ENCODE results near the gene SYNGR3. TPM values are rescaled to one million over a fixed set of nuclear protein-coding genes. Genes with fewer than 3 reads are reported as not detected.

Gene SYNGR3
- total RNA-seq, 1 experiment from 2014 or later: 11.9 TPM

GRCh38 chr16:1947369-1947670, 42.5 kb upstream of the SYNGR3 start:
- Histone ChIP-seq H3T11ph (ENCODE audit: low read length) (no peak overlapping the region), H3K79me2 (ENCODE audit: insufficient read depth, low read length) (no peaks in the 10 kb centered on the region), H3K56ac (ENCODE audit: insufficient read length, low read depth, low read length) (no peak overlapping the region), H3K4ac (ENCODE audit: low read depth, low read length) (no peak overlapping the region), H2BK120ac (ENCODE audit: low read depth, low read length, poor library complexity, severe bottlenecking) (no peak overlapping the region), H3K79me1 (ENCODE audit: insufficient read depth, low read depth, low read length, poor library complexity, severe bottlenecking) (no peaks in the 10 kb centered on the region), H3K4me1 (ENCODE audit: insufficient read depth, low read length) (peaks cover 2% of the 10 kb centered on the region; the same call in 1 of the 2 replicates), H4K8ac (replicated peaks; ENCODE audit: insufficient read length, low read depth, low read length) (no peak overlapping the region), H3K23ac (ENCODE audit: insufficient read length, low read depth, low read length) (no peak overlapping the region), H3K27ac (ENCODE audit: insufficient read length, low read depth, low read length) (no peak overlapping the region), H4K5ac (ENCODE audit: insufficient read length, low read depth, low read length) (no peak overlapping the region), H3K23me2 (ENCODE audit: insufficient read length, low read depth, low read length, poor library complexity, severe bottlenecking) (peaks cover 5% of the 10 kb centered on the region), H2BK20ac (ENCODE audit: low read depth, low read length, poor library complexity, severe bottlenecking) (no peak overlapping the region), H3K27me3 (ENCODE audit: insufficient read depth, low read length) (no peaks in the 10 kb centered on the region), H3K9me3 (ENCODE audit: control insufficient read depth, low read depth, low read length) (no peaks in the 10 kb centered on the region), H3K9ac (ENCODE audit: extremely low read depth, insufficient read length, low read length) (no peak overlapping the region), H4K91ac (ENCODE audit: insufficient read length, low read depth, low read length) (no peak overlapping the region), H3K14ac (ENCODE audit: insufficient read depth, low read length) (no peak overlapping the region), H2AFZ (ENCODE audit: low read length) (no peak overlapping the region), H3K4me2 (ENCODE audit: insufficient read depth, insufficient read length, low read length) (no peak overlapping the region), H2BK5ac (ENCODE audit: insufficient read length, low read length) (no peak overlapping the region), H4K20me1 (ENCODE audit: control insufficient read depth, insufficient read depth, insufficient read length) (no peaks in the 10 kb centered on the region), H2BK15ac (ENCODE audit: low read depth, low read length) (no peak overlapping the region), H2AK5ac (ENCODE audit: insufficient read length, low read length) (no peak overlapping the region), H2BK12ac (ENCODE audit: insufficient read length, low read depth, low read length) (no peak overlapping the region), H3K18ac (ENCODE audit: insufficient read length, low read depth, low read length) (no peak overlapping the region)
- WGBS (ENCODE audit: extremely low coverage, insufficient read length, low lambda C conversion rate): no CpG with 5 or more reads among the region's 9 CpGs
- H3K27me3 Mint-ChIP-seq (ENCODE audit: low read depth): peaks cover 1% of the 10 kb centered on the region; the same call in 1 of the 2 replicates
- H3K27ac Mint-ChIP-seq: peak overlapping the region in 1 of 3 experiments; percentile 40; a peak in 2 of 7 replicates
- peaks cover 10 to 15% of the 10 kb centered on the region in 2 experiments for H3K4me1 Mint-ChIP-seq
- DNase-seq: no peak
- TF ChIP-seq CTCF (conservative IDR thresholded peaks at IDR 0.05): no peak
- H3K9me3 Mint-ChIP-seq: peaks cover 0 to 3% of the 10 kb centered on the region in 2 experiments; a peak in 1 of 5 replicates
- no peak overlapping the region for H3K4me3 Mint-ChIP-seq
- H3K36me3 Mint-ChIP-seq (ENCODE audit: insufficient read depth in 1 of 3, low read depth in 3 of 3): no peaks in the 10 kb centered on the region; a peak in 1 of 7 replicates
